Measurements from ENCODE around the gene ADGRG6.
A peak's percentile ranks its signal among the peaks of the same experiment; 100 is the strongest.

The ADGRG6 gene

GRCh38 chr6:142433419-142433818 lies 131.6 kb downstream of the ADGRG6 start:
- no peak overlapping the region for H3K9ac ChIP-seq (ENCODE audit: low read depth, low read length)
- H3K36me3 ChIP-seq (ENCODE audit: insufficient read depth, low read length): no peaks in the 10 kb centered on the region
- no peaks in the 10 kb centered on the region for H3K4me1 ChIP-seq (ENCODE audit: insufficient read depth, low read length)
- no peaks in the 10 kb centered on the region for H3K27me3 ChIP-seq (ENCODE audit: insufficient read depth, low read length)
- no peak overlapping the region for H3K4me3 ChIP-seq (ENCODE audit: low read length)
- H3K27ac ChIP-seq (ENCODE audit: low read depth, low read length): no peak overlapping the region
- no peaks in the 10 kb centered on the region for H3K9me3 ChIP-seq (ENCODE audit: insufficient read depth, low read depth, low read length)
- WGBS: 93% methylated on average over 3 of the region's 4 CpGs

- Histone ChIP-seq H3K27me3 (ENCODE audit: insufficient read depth, low read length) (no peaks in the 10 kb centered on the region), H3K4me1 (ENCODE audit: insufficient read depth, low read length) (peaks cover 16% of the 10 kb centered on the region), H3K4me3 (ENCODE audit: low read length) (no peak overlapping the region), H3K9me3 (ENCODE audit: insufficient read depth, low read depth, low read length) (no peaks in the 10 kb centered on the region), H3K36me3 (ENCODE audit: insufficient read depth, low read length) (no peaks in the 10 kb centered on the region), H3K27ac (ENCODE audit: low read depth, low read length) (no peak overlapping the region), H3K9ac (ENCODE audit: low read depth, low read length) (no peak overlapping the region)
- 95% methylated on average over 1 of the region's 1 CpG for WGBS
Observed at GRCh38 chr6:142438898-142439297, 137.1 kb downstream of the ADGRG6 start.

DNA sequence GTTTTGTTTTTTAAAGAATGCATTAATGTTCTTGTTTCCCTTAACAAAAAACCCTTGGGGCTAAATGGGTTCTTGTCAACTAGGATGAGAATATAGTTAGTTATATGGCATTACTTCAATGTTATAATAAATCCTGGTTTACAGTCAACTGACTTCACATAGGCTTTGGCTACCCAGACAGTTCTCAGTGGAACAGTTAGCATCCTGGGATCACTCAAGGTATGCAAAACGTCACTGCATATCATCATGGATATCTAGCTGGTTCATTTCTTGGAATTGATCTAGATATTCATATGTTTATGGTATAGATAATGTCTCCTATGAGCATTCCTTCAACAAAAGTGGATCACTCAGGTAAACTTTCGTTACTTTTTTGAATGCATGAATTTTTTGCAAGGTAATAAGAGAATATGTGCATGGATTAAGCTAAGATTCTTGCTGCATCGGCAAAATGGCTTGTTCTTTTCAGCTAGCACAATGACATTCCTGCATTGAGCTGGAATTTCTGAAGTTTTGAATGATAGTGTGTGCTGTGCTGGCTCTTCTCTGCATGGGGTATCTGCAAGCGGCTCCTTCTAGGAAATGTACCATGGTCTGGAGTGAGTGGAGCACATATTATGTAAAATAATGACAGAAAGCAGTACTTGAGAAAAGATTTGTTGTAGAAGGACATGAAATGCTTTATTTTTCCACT lies 138.9 kb downstream of the ADGRG6 start:
- H3K9me3 ChIP-seq (ENCODE audit: insufficient read depth, low read depth, low read length): no peaks in the 10 kb centered on the region
- H3K4me1 ChIP-seq (ENCODE audit: insufficient read depth, low read length): peaks cover 24% of the 10 kb centered on the region
- H3K9ac ChIP-seq (ENCODE audit: low read depth, low read length): no peak overlapping the region
- H3K27ac ChIP-seq (ENCODE audit: low read depth, low read length): peak overlapping the region; percentile 70; the same call in 1 of the 2 replicates
- 48% methylated on average over 4 of the region's 4 CpGs for WGBS
- no peak overlapping the region for H3K4me3 ChIP-seq (ENCODE audit: low read length)
- no peaks in the 10 kb centered on the region for H3K36me3 ChIP-seq (ENCODE audit: insufficient read depth, low read length)
- no peaks in the 10 kb centered on the region for H3K27me3 ChIP-seq (ENCODE audit: insufficient read depth, low read length)

- H3K9ac ChIP-seq (ENCODE audit: low read depth, low read length): no peak overlapping the region
- H3K27me3 ChIP-seq (ENCODE audit: insufficient read depth, low read length): no peaks in the 10 kb centered on the region
- H3K4me3 ChIP-seq (ENCODE audit: low read length): no peak overlapping the region
- no peaks in the 10 kb centered on the region for H3K36me3 ChIP-seq (ENCODE audit: insufficient read depth, low read length)
- peaks cover 24% of the 10 kb centered on the region for H3K4me1 ChIP-seq (ENCODE audit: insufficient read depth, low read length)
- no peak overlapping the region; the same call in 1 of the 2 replicates for H3K27ac ChIP-seq (ENCODE audit: low read depth, low read length)
- H3K9me3 ChIP-seq (ENCODE audit: insufficient read depth, low read depth, low read length): no peaks in the 10 kb centered on the region
- WGBS: 93% methylated on average over 3 of the region's 3 CpGs
Observed at GRCh38 chr6:142441716-142442115, 139.9 kb downstream of the ADGRG6 start.

DNA sequence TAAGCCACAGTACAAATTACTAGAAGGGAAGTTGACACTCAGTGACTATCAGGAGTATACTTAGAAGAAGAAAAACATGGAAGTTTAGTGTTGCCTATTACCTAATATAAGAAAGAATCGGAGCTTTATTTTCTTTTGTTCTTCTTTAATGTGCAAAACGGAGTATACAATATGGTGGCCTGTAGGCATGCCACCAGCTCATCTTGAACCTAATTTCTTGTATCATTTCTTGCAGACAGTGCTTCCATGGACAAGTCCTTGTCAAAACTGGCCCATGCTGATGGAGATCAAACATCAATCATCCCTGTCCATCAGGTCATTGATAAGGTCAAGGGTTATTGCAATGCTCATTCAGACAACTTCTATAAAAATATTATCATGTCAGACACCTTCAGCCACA lies 141.3 kb downstream of the ADGRG6 start:
- Histone ChIP-seq H3K27me3 (ENCODE audit: insufficient read depth, low read length) (no peaks in the 10 kb centered on the region), H3K9me3 (ENCODE audit: insufficient read depth, low read depth, low read length) (no peaks in the 10 kb centered on the region), H3K4me3 (ENCODE audit: low read length) (no peak overlapping the region), H3K4me1 (ENCODE audit: insufficient read depth, low read length) (peaks cover 24% of the 10 kb centered on the region), H3K9ac (ENCODE audit: low read depth, low read length) (no peak overlapping the region), H3K36me3 (ENCODE audit: insufficient read depth, low read length) (no peaks in the 10 kb centered on the region), H3K27ac (ENCODE audit: low read depth, low read length) (no peak overlapping the region)
- WGBS: 97% methylated on average over 2 of the region's 2 CpGs

DNA sequence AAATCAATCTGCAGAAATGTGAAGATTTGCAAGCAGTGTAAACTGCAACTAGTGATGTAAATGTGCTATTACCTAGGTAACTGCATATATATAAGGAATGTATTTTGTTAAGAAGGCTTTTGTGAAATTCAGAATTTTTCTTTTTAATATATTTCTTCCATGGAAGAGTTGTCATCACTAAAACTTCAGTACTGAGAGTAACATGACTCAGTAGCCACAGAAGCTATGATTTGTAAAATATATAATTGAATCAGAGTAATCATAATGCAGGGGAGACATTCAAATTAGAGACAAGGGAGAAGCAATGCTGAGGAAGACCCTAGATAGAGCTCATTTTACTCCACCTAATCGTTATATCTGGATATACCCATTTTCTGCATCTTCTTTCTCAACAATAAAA lies 141.7 kb downstream of the ADGRG6 start:
- WGBS: 96% methylated on average over 1 of the region's 1 CpG
- Histone ChIP-seq H3K9me3 (ENCODE audit: insufficient read depth, low read depth, low read length) (no peaks in the 10 kb centered on the region), H3K36me3 (ENCODE audit: insufficient read depth, low read length) (no peaks in the 10 kb centered on the region), H3K27ac (ENCODE audit: low read depth, low read length) (no peak overlapping the region), H3K4me1 (ENCODE audit: insufficient read depth, low read length) (peaks cover 24% of the 10 kb centered on the region), H3K27me3 (ENCODE audit: insufficient read depth, low read length) (no peaks in the 10 kb centered on the region), H3K4me3 (ENCODE audit: low read length) (no peak overlapping the region), H3K9ac (ENCODE audit: low read depth, low read length) (no peak overlapping the region)

GRCh38 chr6:142444376-142444775 lies 142.6 kb downstream of the ADGRG6 start:
- 100% methylated on average over 1 of the region's 1 CpG for WGBS
- Histone ChIP-seq H3K27ac (ENCODE audit: low read depth, low read length) (no peak overlapping the region), H3K4me1 (ENCODE audit: insufficient read depth, low read length) (peaks cover 24% of the 10 kb centered on the region), H3K36me3 (ENCODE audit: insufficient read depth, low read length) (no peaks in the 10 kb centered on the region), H3K27me3 (ENCODE audit: insufficient read depth, low read length) (no peaks in the 10 kb centered on the region), H3K9me3 (ENCODE audit: insufficient read depth, low read depth, low read length) (no peaks in the 10 kb centered on the region), H3K4me3 (ENCODE audit: low read length) (no peak overlapping the region), H3K9ac (ENCODE audit: low read depth, low read length) (no peak overlapping the region)

- Histone ChIP-seq H3K4me3 (ENCODE audit: low read length) (no peak overlapping the region), H3K36me3 (ENCODE audit: insufficient read depth, low read length) (no peaks in the 10 kb centered on the region), H3K9me3 (ENCODE audit: insufficient read depth, low read depth, low read length) (no peaks in the 10 kb centered on the region), H3K9ac (ENCODE audit: low read depth, low read length) (no peak overlapping the region), H3K4me1 (ENCODE audit: insufficient read depth, low read length) (peaks cover 24% of the 10 kb centered on the region), H3K27ac (ENCODE audit: low read depth, low read length) (no peak overlapping the region), H3K27me3 (ENCODE audit: insufficient read depth, low read length) (no peaks in the 10 kb centered on the region)
- 66% methylated on average over 2 of the region's 2 CpGs for WGBS
Observed at GRCh38 chr6:142444881-142445301, 143.1 kb downstream of the ADGRG6 start.

DNA sequence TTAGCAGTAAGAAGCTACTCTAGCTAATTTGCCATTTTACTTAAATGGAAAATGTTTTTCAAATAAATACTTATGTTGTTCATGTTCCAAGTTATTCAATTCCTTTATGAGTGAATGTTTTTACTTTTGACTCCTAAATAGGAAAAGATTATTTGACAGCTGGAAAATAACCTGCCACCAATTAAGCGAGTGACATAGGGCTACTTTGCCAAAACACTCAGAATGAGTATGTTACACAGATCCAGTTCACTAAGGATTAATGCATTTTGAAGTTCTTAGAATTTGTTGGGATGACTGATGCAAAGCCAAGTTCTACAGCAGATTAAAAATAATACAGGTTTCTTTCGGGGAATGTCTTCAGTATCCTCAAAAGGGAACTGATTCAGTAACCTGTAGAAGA lies 144.4 kb downstream of the ADGRG6 start:
- Histone ChIP-seq H3K9me3 (ENCODE audit: insufficient read depth, low read depth, low read length) (no peaks in the 10 kb centered on the region), H3K4me1 (ENCODE audit: insufficient read depth, low read length) (peaks cover 16% of the 10 kb centered on the region), H3K9ac (ENCODE audit: low read depth, low read length) (no peak overlapping the region), H3K4me3 (ENCODE audit: low read length) (no peak overlapping the region), H3K27me3 (ENCODE audit: insufficient read depth, low read length) (no peaks in the 10 kb centered on the region), H3K36me3 (ENCODE audit: insufficient read depth, low read length) (no peaks in the 10 kb centered on the region), H3K27ac (ENCODE audit: low read depth, low read length) (no peak overlapping the region)
- 96% methylated on average over 2 of the region's 2 CpGs for WGBS

DNA sequence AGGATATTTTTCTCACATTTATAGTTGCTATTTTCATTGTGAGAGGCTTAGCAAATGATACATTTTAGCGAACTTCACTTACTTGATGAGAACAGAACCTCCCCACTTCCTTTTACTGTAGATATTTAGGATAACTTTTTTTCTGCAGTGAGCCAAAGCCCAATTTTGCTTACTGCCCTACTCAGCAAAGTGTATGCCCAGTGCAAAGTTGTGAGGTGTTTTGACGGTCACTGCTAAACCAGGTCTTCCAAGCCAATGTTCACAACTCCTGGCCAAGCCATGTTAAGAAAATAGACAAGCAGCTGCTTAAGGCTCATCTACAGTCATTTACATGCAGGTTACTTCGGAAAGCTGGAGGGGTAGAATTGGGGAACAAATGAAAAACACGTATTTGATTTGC lies 144.8 kb downstream of the ADGRG6 start:
- Histone ChIP-seq H3K4me1 (ENCODE audit: insufficient read depth, low read length) (peaks cover 12% of the 10 kb centered on the region), H3K36me3 (ENCODE audit: insufficient read depth, low read length) (no peaks in the 10 kb centered on the region), H3K9me3 (ENCODE audit: insufficient read depth, low read depth, low read length) (no peaks in the 10 kb centered on the region), H3K4me3 (ENCODE audit: low read length) (no peak overlapping the region), H3K9ac (ENCODE audit: low read depth, low read length) (no peak overlapping the region), H3K27me3 (ENCODE audit: insufficient read depth, low read length) (no peaks in the 10 kb centered on the region), H3K27ac (ENCODE audit: low read depth, low read length) (no peak overlapping the region)
- WGBS: 85% methylated on average over 3 of the region's 4 CpGs

DNA sequence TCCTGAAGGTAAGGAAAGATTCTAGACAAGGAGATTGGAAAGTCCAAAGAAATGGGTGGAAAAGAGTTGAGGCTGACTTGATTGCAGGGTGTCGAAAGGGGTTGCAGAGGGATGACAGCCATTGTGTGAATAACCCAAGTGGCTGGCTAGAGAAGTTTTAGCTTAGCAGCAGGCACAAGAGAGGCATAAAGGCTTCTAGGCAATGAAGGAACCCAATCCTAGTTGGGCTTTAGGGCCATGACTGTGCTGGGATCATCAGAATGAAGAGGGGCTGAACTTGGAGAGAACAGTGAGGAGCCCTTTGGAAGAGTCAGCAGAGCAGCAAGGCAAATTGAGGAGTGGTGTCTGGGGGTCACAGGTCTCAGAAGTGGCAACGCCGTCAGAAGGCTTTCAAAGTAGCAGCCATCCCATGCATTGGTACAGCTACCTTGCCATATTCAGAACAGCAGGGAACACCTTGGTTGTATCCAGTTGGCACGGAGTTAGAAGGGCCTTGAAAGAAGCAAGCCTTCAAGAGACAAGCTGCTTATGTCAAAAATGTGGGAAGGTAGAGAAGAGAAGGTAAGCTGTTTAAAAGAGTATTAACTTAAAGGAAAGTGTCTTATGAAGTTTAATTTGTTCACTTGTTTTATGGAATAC lies 146.4 kb downstream of the ADGRG6 start:
- Histone ChIP-seq H3K4me3 (ENCODE audit: low read length) (no peak overlapping the region), H3K4me1 (ENCODE audit: insufficient read depth, low read length) (peaks cover 8% of the 10 kb centered on the region; the same call in 1 of the 2 replicates), H3K27me3 (ENCODE audit: insufficient read depth, low read length) (no peaks in the 10 kb centered on the region), H3K27ac (ENCODE audit: low read depth, low read length) (no peak overlapping the region), H3K9ac (ENCODE audit: low read depth, low read length) (no peak overlapping the region), H3K36me3 (ENCODE audit: insufficient read depth, low read length) (no peaks in the 10 kb centered on the region), H3K9me3 (ENCODE audit: insufficient read depth, low read depth, low read length) (no peaks in the 10 kb centered on the region)
- WGBS: 92% methylated on average over 4 of the region's 4 CpGs

Data from HUES64 (cell line).